Suprapubic skin (tissue), 4 donors: Measurements from ENCODE around the gene RARG.
A peak's percentile ranks its signal among the peaks of the same experiment; 100 is the strongest.

ENCODE experiments used
- CTCF ChIP-seq, 2 donors: fragments of 200-600 bp in 1 of 2; fragments of 450-650 bp in 1 of 2; sonication (generic) in 1 of 2; IDR thresholded peaks; one replicate each; pipeline ENCODE4 v1.5.1; 2016 to 2019; ENCODE audit warnings: antibody characterized with exemption in 2 of 2, mild to moderate bottlenecking in 1 of 2, moderate library complexity in 1 of 2
- EP300 ChIP-seq: sonication (generic); formaldehyde crosslinking; IDR thresholded peaks from one replicate; pipeline ENCODE4 v1.6.1; 2017; ENCODE audit warnings: antibody characterized with exemption
- POLR2A ChIP-seq, 2 donors: fragments of 450-650 bp; IDR thresholded peaks; one replicate each; pipeline ENCODE4 v1.6.1; 2017; ENCODE audit warnings: antibody characterized with exemption in 2 of 2, mild to moderate bottlenecking in 2 of 2, moderate library complexity in 2 of 2
- POLR2AphosphoS5 ChIP-seq, 3 donors: sonication (generic); formaldehyde crosslinking; IDR thresholded peaks; one replicate each; pipeline ENCODE4 v1.6.1; 2017; ENCODE audit warnings: antibody characterized with exemption in 3 of 3

GRCh38 chr12:53231921-53232645, at the start of gene RARG:
- TF ChIP-seq POLR2A (IDR thresholded peaks at IDR 0.05) = no peak
- no peak for TF ChIP-seq CTCF (IDR thresholded peaks at IDR 0.05)
- TF ChIP-seq EP300 = no peak
- TF ChIP-seq POLR2AphosphoS5 (IDR thresholded peaks at IDR 0.05) = peak in 1 of 3 donors; percentile 53
